ENCODE data around the gene CRB3. TPM values are rescaled to one million over a fixed set of nuclear protein-coding genes. Genes with fewer than 3 reads are reported as not detected.

Gene CRB3
- total and polyA plus RNA-seq, 9 of the 15 experiments (the other 6 are each of a cell fraction or from before 2014, with no cell fraction given), result 0.49 TPM; not detected in 8

- TF ChIP-seq CHD7 (IDR thresholded peaks at IDR 0.05; ENCODE audit: low read depth, low read length), result no peak
- TF ChIP-seq ZBTB7A (IDR thresholded peaks at IDR 0.05; ENCODE audit: borderline replicate concordance, control insufficient read depth, low read depth, low read length), result 0 out of 2 replicates have a peak, but pooled peaks have one; percentile 44
- TF ChIP-seq HNRNPL (IDR thresholded peaks at IDR 0.05; ENCODE audit: low read depth, low read length), result no peak
- TF ChIP-seq HNRNPH1 (optimal IDR thresholded peaks at IDR 0.05; ENCODE audit: low read depth, low read length), result no peak
- TF ChIP-seq, protein P1, sequence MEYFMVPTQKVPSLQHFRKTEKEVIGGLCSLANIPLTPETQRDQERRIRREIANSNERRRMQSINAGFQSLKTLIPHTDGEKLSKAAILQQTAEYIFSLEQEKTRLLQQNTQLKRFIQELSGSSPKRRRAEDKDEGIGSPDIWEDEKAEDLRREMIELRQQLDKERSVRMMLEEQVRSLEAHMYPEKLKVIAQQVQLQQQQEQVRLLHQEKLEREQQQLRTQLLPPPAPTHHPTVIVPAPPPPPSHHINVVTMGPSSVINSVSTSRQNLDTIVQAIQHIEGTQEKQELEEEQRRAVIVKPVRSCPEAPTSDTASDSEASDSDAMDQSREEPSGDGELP (CRISPR knock-in tag; IDR thresholded peaks at IDR 0.05; ENCODE audit: borderline replicate concordance), result peak; percentile 94
- TF ChIP-seq SLC30A9 (CRISPR knock-in tag; IDR thresholded peaks at IDR 0.05), result no peak
- TF ChIP-seq SRF (CRISPR knock-in tag; IDR thresholded peaks at IDR 0.05), result peak in 1 of 2 experiments; percentile 74; a peak in 1 of 4 replicates
- TF ChIP-seq RBM17 (IDR thresholded peaks at IDR 0.05; ENCODE audit: borderline replicate concordance, low read depth, low read length), result no peak
- TF ChIP-seq, protein P2, sequence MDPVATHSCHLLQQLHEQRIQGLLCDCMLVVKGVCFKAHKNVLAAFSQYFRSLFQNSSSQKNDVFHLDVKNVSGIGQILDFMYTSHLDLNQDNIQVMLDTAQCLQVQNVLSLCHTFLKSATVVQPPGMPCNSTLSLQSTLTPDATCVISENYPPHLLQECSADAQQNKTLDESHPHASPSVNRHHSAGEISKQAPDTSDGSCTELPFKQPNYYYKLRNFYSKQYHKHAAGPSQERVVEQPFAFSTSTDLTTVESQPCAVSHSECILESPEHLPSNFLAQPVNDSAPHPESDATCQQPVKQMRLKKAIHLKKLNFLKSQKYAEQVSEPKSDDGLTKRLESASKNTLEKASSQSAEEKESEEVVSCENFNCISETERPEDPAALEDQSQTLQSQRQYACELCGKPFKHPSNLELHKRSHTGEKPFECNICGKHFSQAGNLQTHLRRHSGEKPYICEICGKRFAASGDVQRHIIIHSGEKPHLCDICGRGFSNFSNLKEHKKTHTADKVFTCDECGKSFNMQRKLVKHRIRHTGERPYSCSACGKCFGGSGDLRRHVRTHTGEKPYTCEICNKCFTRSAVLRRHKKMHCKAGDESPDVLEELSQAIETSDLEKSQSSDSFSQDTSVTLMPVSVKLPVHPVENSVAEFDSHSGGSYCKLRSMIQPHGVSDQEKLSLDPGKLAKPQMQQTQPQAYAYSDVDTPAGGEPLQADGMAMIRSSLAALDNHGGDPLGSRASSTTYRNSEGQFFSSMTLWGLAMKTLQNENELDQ (CRISPR knock-in tag; IDR thresholded peaks at IDR 0.05; ENCODE audit: borderline replicate concordance), result peak; percentile 85; the same call in 1 of the 2 replicates
- TF ChIP-seq, protein P3, sequence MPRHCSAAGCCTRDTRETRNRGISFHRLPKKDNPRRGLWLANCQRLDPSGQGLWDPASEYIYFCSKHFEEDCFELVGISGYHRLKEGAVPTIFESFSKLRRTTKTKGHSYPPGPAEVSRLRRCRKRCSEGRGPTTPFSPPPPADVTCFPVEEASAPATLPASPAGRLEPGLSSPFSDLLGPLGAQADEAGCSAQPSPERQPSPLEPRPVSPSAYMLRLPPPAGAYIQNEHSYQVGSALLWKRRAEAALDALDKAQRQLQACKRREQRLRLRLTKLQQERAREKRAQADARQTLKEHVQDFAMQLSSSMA (CRISPR knock-in tag; IDR thresholded peaks at IDR 0.05), result no peak
These were observed 38.9 kb upstream of the CRB3 start (continued) for GRCh38 chr19:6424939-6425731.

Data from K562 (cell line).